K562 (cell line): ENCODE data around the gene ANK3. TPM values are rescaled to one million over a fixed set of nuclear protein-coding genes. Genes with fewer than 3 reads are reported as not detected.

Experiments
- FOXK2 ChIP-seq, 2 experiments: fragments of 450-650 bp; IDR thresholded peaks in 1 of 2; conservative IDR thresholded peaks in 1 of 2; 2 replicates each; pipeline ENCODE4 v1.6.1; 2016; ENCODE audit warnings: low read depth in 2 of 2, mild to moderate bottlenecking in 1 of 2
- GTF2B ChIP-seq: IDR thresholded peaks from 2 replicates; pipeline ENCODE4 v1.6.1; 2011; ENCODE audit not compliant: insufficient read length; ENCODE audit errors: extremely low read depth
- MTA1 ChIP-seq: fragments of 450-650 bp; IDR thresholded peaks from 2 replicates; pipeline ENCODE4 v1.6.1; 2017; ENCODE audit warnings: borderline replicate concordance
- NBN ChIP-seq: fragments of 450-650 bp; IDR thresholded peaks from 2 replicates; pipeline ENCODE4 v1.6.1; 2016; ENCODE audit warnings: low read depth, mild to moderate bottlenecking
- NCOR1 ChIP-seq: fragments of 450-650 bp; IDR thresholded peaks from 2 replicates; pipeline ENCODE4 v1.6.1; 2016; ENCODE audit warnings: mild to moderate bottlenecking, moderate library complexity
- NEUROD1 ChIP-seq: fragments of 150-350 bp; IDR thresholded peaks from 2 replicates; pipeline ENCODE4 v1.6.1; 2014; ENCODE audit warnings: borderline replicate concordance, low read length, low read depth; ENCODE audit not compliant: partially characterized antibody
- NFXL1 ChIP-seq: fragments of 450-650 bp; formaldehyde crosslinking; IDR thresholded peaks from 2 replicates; pipeline ENCODE4 v1.4.0; 2021; ENCODE audit warnings: mild to moderate bottlenecking
- NR1H2 ChIP-seq: sonication (generic); formaldehyde crosslinking; IDR thresholded peaks from 2 replicates; pipeline ENCODE4 v1.4.0; 2020; ENCODE audit warnings: mild to moderate bottlenecking, missing genetic modification reagents
- POLR2B ChIP-seq: fragments of 450-650 bp; IDR thresholded peaks from 2 replicates; pipeline ENCODE4 v1.6.1; 2018; ENCODE audit warnings: low read depth; ENCODE audit not compliant: partially characterized antibody
- RBM22 ChIP-seq: fragments of 200-400 bp; formaldehyde crosslinking; IDR thresholded peaks from 2 replicates; pipeline ENCODE4 v1.6.1; 2018; ENCODE audit warnings: low read length, low read depth; ENCODE audit not compliant: poor library complexity, severe bottlenecking
- SMARCC2 ChIP-seq: fragments of 450-650 bp; IDR thresholded peaks from 2 replicates; pipeline ENCODE4 v1.6.1; 2017; ENCODE audit warnings: antibody characterized with exemption, moderate library complexity, mild to moderate bottlenecking, low read depth
- TSHZ1 ChIP-seq: fragments of 250-450 bp; sonication (Bioruptor Pico); IDR thresholded peaks from 2 replicates; pipeline ENCODE4 v1.4.0; 2020; ENCODE audit warnings: mild to moderate bottlenecking, moderate library complexity
- ZNF212 ChIP-seq: fragments of 450-650 bp; formaldehyde crosslinking; IDR thresholded peaks from 2 replicates; pipeline ENCODE4 v1.4.0; 2020; ENCODE audit warnings: mild to moderate bottlenecking
- ZNF311 ChIP-seq: fragments of 250-450 bp; sonication (Bioruptor Pico); IDR thresholded peaks from 2 replicates; pipeline ENCODE4 v1.4.0; 2020; ENCODE audit warnings: mild to moderate bottlenecking, moderate library complexity
- ZNF347 ChIP-seq: fragments of 450-650 bp; formaldehyde crosslinking; IDR thresholded peaks from 2 replicates; pipeline ENCODE4 v1.4.0; 2020; ENCODE audit warnings: low read depth, mild to moderate bottlenecking, moderate library complexity
- ZNF445 ChIP-seq: fragments of 250-450 bp; sonication (Bioruptor Pico); IDR thresholded peaks from 2 replicates; pipeline ENCODE4 v1.4.0; 2020; ENCODE audit warnings: low read depth, mild to moderate bottlenecking, moderate library complexity
- ZNF511 ChIP-seq: sonication (generic); formaldehyde crosslinking; IDR thresholded peaks from 2 replicates; pipeline ENCODE4 v1.8.0; 2022; ENCODE audit warnings: mild to moderate bottlenecking, missing genetic modification reagents
- ZNF589 ChIP-seq: fragments of 200-800 bp; sonication (Bioruptor generic); IDR thresholded peaks from 2 replicates; pipeline ENCODE4 v1.6.1; 2016; ENCODE audit warnings: low read depth, missing genetic modification characterization, missing compliant biosample characterization
- ZNF639 ChIP-seq, 2 experiments: fragments of 200-800 bp in 1 of 2; sonication (Bioruptor generic) in 1 of 2; sonication (generic) in 1 of 2; formaldehyde crosslinking in 1 of 2; IDR thresholded peaks in 1 of 2; conservative IDR thresholded peaks in 1 of 2; 2 replicates each; pipeline versions ENCODE4 v1.5.0 to v1.6.1; 2016 to 2020; ENCODE audit warnings: missing compliant biosample characterization in 1 of 2, missing genetic modification characterization in 1 of 2, missing genetic modification reagents in 1 of 2
- polyA plus RNA-seq, 8 experiments: library from polyadenylated mRNA; depleted of rRNA in 4 of 8; stranded (reverse) in 5 of 8; unstranded in 3 of 8; fragments of >200 nt; fragmentation: Nextera tagmentation in 2 of 8; fragmentation: Illumina TruSeq in 1 of 8; extraction: Ambion mirVana in 2 of 8; extraction: Trizol in 1 of 8; gene quantifications; 2 replicates each; pipeline versions ENCODE4 v1.2.1 to v1.2.3, GENCODE V29; 2011 to 2014; ENCODE audit warnings: inconsistent platforms in 1 of 8, missing spikeins in 1 of 8
- total RNA-seq, 7 experiments: library from RNA; depleted of rRNA in 6 of 7; stranded (reverse); fragments of >200 nt in 6 of 7; fragmentation: Illumina TruSeq in 2 of 7; extraction: Trizol in 2 of 7; gene quantifications; 2 replicates each; pipeline versions ENCODE4 v1.2.1 to v1.2.3, GENCODE V29; 2011 to 2021; ENCODE audit warnings: low replicate concordance in 1 of 7

The ANK3 gene
- total and polyA plus RNA-seq, 9 of the 15 experiments (the other 6 are each of a cell fraction or from before 2014, with no cell fraction given) = 10.0 to 32.3 (median 17.9) TPM

GRCh38 chr10:60353519-60354258, 36.0 kb downstream of the ANK3 start (continued):
- peak; percentile 61 for TF ChIP-seq NCOR1
- TF ChIP-seq ZNF511 (CRISPR knock-in tag) = peak; percentile 47; the same call in 1 of the 2 replicates
- 0 out of 2 replicates have a peak, but pooled peaks have one; percentile 38 for TF ChIP-seq ZNF212 (CRISPR knock-in tag)
- no peak for TF ChIP-seq RBM22
- TF ChIP-seq ZNF639 (CRISPR knock-in tag; conservative IDR thresholded peaks at IDR 0.05 in 1 of 2, IDR thresholded peaks at IDR 0.05 in 1 of 2) = peak in 1 of 2 experiments; percentile 88; a peak in 2 of 4 replicates
- no peak for TF ChIP-seq NR1H2
- TF ChIP-seq ZNF311 (CRISPR knock-in tag) = peak; percentile 83
- TF ChIP-seq POLR2B = no peak
- no peak for TF ChIP-seq NEUROD1
- no peak for TF ChIP-seq ZNF445 (CRISPR knock-in tag)
- TF ChIP-seq NBN = peak; percentile 45; the same call in 1 of the 2 replicates
- no peak; the same call in 1 of the 2 replicates for TF ChIP-seq SMARCC2
- peak; percentile 75; the same call in 1 of the 2 replicates for TF ChIP-seq NFXL1
- TF ChIP-seq GTF2B = no peak
- TF ChIP-seq TSHZ1 (CRISPR knock-in tag) = no peak
- peak; percentile 61 for TF ChIP-seq MTA1
- TF ChIP-seq ZNF589 (CRISPR knock-in tag) = peak; percentile 94
- peak; percentile 80 to 83; a peak in 3 of 4 replicates for TF ChIP-seq FOXK2 (conservative IDR thresholded peaks at IDR 0.05 in 1 of 2, IDR thresholded peaks at IDR 0.05 in 1 of 2; ENCODE audit: low read depth in 2 of 2)
- no peak for TF ChIP-seq ZNF347 (CRISPR knock-in tag)
